Right forelimb (tissue), 1 donor: ENCODE results near the gene TYMP.
"Not testable (repeated sequence)": the region's sequence is repeated elsewhere in the genome, so short reads cannot be mapped to it uniquely, and the experiment has no call there.

Experiments used
- DNase-seq: peaks from one replicate; pipeline ENCODE4 v3.0.0-alpha.2; 2018

Gene TYMP

GRCh38 chr22:50537765-50538164 lies 8.0 kb upstream of the TYMP start:
- no peak for DNase-seq

GRCh38 chr22:50536226-50536625 lies 6.4 kb upstream of the TYMP start:
- DNase-seq: no peak

- no peak for DNase-seq
Observed at GRCh38 chr22:50535113-50535512, 5.3 kb upstream of the TYMP start.

GRCh38 chr22:50533856-50534711 lies 4.3 kb upstream of the TYMP start:
- DNase-seq: not testable (repeated sequence)

GRCh38 chr22:50532824-50533796 lies 3.3 kb upstream of the TYMP start:
- DNase-seq: no peak

- DNase-seq: peak; percentile 85
Observed at GRCh38 chr22:50531962-50532674, 2.3 kb upstream of the TYMP start.

GRCh38 chr22:50531546-50531961 lies 1.7 kb upstream of the TYMP start:
- no peak for DNase-seq

- no peak for DNase-seq
Observed at GRCh38 chr22:50530877-50531545, 1.2 kb upstream of the TYMP start.

- peak; percentile 72 for DNase-seq
Observed at GRCh38 chr22:50530580-50530876, 716 bp upstream of the TYMP start.

- DNase-seq: no peak
Observed at GRCh38 chr22:50529416-50529896, 356 bp downstream of the TYMP start.

- no peak for DNase-seq
Observed at GRCh38 chr22:50528682-50529415, 963 bp downstream of the TYMP start.

GRCh38 chr22:50527921-50528681 lies 1.7 kb downstream of the TYMP start:
- no peak for DNase-seq

GRCh38 chr22:50526834-50527801 lies 2.7 kb downstream of the TYMP start:
- no peak for DNase-seq

- peak; percentile 87 for DNase-seq
Observed at GRCh38 chr22:50526108-50526833, 3.5 kb downstream of the TYMP start.

GRCh38 chr22:50525858-50526107 lies 4.0 kb downstream of the TYMP start:
- DNase-seq: no peak

GRCh38 chr22:50525104-50525857 lies 4.5 kb downstream of the TYMP start, which contains the start of gene SCO2:
SCO2 (minus strand) TSS chr22:50525598; CDS start chr22:50524411, 1,187 bp downstream.
- DNase-seq: peak; percentile 99

GRCh38 chr22:50524676-50525103 lies 5.1 kb downstream of the TYMP start:
- DNase-seq: no peak
